ENCODE data around the gene HSD17B14.
A peak's percentile ranks its signal among the peaks of the same experiment; 100 is the strongest.
"Not testable (repeated sequence)": the region's sequence is repeated elsewhere in the genome, so short reads cannot be mapped to it uniquely, and the experiment has no call there.

HSD17B14 gene

DNA sequence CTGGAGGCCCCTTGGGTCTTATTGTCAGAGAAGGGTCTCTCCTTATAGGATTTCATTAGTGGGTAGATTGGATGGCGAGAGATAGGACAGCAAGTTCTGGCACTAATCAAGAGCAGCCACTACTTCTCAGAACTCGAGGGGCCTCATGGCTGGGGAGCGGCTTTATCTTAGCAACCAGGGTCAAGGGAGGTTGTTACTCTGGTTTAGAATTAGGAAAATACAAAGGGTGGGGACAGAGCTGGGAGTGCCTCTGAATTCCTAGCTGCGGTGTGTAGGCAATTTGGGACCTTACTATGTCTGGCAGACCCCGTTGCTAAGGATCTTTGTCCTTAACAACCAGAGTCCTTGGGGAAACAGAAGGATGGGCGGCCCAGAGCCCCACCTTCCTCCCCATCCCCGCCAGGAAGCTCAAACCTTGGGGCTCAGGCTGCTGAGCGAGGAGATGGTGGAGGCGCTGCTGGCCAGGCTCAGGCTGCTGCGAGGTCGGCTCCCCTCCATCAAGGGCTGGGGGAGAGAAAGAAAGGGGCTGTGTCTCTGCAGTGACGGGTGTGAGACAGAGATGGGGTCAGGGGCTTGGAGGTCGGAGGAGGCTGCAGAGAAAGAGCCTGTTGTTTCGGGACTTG is 30.9 kb upstream of the HSD17B14 start:
- DNase-seq, result no peak

GRCh38 chr19:48866692-48867091 is 30.4 kb upstream of the HSD17B14 start:
- DNase-seq, result no peak

GRCh38 chr19:48862827-48863226 is 26.5 kb upstream of the HSD17B14 start:
- DNase-seq, result no peak

DNA sequence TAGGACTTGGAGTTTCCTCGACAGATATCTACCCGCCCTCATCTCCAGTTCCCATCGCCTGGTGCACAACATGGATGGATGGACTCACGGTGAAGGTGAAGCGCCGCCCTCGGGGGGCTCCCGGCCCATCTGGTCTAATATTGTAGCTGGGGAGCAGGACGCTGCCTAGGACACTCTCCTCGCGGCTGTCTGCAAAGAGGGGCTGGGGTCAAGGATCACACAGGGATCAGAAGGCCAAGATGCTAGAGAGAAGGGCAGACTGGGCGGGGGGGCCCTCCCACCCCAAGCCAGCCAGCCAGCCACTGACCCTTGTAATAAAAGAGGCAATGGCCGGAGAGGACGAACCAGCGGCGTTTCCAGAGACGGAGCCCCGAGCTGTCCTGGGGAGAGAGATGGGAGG is 25.0 kb upstream of the HSD17B14 start:
- DNase-seq, result no peak

DNA sequence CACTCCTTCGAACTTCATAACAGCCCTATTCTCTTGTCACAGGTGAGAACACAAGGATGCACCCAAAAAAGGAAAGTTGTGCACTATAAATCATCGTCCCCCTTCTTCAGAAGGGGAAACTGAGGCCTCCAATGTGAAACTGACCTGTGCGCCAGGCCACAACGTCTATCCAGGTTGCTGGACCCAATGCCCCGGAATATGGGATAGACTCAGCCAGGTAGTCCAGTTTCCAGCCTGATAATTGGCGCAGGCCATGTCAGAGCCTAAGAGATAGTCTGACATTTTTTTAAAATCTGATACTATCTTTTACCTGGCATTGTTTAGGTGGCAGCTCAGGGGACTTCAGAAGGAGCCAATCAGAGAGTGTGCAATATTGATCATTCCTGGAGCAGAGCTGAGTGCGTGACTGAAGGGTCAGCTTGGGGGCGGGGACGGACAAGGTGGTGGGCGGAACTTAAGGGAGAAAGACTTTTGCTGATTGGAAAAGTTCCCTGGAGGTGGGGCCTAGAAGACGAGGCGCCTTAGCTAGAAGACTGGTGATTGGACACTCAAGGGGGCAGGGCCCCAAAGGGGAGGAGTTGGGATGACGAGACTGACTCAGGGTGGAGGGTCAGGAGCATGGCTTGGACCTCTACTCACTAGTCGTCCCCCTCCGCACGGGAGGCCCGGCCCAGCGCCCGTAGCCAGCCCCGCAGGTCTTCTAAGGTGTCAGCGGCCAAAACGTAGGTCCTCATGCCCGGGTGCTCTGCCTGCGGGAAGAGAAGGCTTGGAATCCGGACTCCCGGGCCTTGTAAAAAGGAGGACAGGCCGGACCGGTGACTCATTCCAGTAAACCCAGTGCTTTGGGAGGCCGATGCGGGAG is 23.7 kb upstream of the HSD17B14 start:
- peak; percentile 21 for DNase-seq

- DNase-seq, result peak; percentile 90
Measured at GRCh38 chr19:48858984-48859710, 22.9 kb upstream of the HSD17B14 start.

- no peak for DNase-seq
Measured at GRCh38 chr19:48856921-48857320, 20.6 kb upstream of the HSD17B14 start.

- DNase-seq, result no peak
Measured at GRCh38 chr19:48854103-48854502, 17.8 kb upstream of the HSD17B14 start.

DNA sequence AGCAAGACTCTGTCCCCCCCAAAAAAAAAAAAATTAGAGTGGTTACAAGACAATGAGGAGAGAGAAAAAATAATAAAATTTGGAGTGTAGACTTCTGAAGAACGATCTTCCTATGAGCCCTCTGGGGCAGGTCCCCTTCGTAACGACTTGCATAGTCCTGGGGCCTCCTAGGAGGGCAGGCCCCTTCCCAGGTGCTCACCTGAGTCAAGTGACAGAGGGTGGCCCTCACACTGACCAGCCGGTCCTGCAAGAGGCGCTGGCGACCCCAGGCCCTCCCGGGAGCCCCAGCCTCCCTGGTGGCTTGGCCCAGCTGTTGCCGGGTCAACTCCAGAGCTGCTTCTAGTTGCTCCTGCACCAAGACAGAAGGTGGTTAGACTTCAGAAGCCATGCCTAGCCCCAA is 17.2 kb upstream of the HSD17B14 start:
- DNase-seq, result no peak

DNA sequence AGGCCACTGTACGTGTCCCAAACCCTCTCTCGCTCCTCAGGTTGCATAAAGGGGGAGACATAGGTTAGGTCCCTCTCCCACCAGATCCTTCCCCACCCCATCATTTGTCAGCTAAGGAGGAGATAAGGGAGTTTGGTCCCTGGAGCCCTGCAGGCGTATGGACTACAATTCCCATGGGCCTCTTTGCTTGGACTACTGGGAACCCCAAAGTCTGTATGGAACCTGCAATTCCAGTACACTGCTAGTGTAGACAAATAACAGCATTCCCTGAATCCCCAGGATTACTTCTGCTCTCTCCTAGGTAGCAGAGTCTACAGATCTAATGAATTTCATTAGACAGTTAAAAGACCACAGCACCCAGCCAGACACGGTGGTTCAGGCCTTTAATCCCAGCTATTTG is 16.0 kb upstream of the HSD17B14 start:
- no peak for DNase-seq

DNA sequence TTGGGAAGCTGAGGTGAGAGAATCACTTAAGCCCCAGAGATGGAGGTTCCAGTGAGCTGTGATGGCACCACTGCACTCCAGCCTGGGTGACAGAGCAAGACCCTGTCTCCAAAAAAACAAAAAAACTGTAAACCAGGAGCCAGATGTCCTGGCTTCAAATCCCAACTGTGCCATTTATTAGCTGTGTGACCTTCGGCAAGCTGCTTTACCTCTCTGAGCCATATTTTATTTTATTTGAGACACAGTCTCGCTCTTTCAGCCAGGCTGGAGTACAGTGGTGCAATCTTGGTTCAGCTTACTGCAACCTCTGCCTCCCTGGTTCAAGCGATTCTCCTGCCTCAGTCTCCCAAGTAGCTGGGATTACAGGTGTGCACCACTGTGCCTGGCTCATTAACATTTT is 10.4 kb upstream of the HSD17B14 start:
- DNase-seq, result not testable (repeated sequence)

- DNase-seq, result no peak
Measured at GRCh38 chr19:48845384-48845783, 9.1 kb upstream of the HSD17B14 start.

DNA sequence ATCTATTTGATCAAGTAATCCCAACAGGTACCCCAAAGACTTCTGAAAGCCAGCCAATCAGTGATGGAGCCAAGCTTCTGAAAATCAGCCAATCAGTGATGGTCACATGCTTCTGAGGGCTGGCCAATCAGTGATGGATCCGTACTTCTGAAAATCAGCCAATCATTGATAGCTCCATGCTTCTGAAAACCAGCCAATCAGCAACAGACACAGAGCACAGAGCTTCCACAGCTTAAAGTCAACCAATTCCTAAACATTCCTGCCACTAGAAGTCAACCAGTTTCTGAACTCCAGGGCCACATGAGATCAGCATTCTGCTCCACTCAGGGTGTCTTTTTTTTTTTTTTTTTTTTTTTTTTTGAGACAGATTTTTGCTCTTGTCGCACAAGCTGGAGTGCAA is 8.2 kb upstream of the HSD17B14 start:
- no peak for DNase-seq

DNA sequence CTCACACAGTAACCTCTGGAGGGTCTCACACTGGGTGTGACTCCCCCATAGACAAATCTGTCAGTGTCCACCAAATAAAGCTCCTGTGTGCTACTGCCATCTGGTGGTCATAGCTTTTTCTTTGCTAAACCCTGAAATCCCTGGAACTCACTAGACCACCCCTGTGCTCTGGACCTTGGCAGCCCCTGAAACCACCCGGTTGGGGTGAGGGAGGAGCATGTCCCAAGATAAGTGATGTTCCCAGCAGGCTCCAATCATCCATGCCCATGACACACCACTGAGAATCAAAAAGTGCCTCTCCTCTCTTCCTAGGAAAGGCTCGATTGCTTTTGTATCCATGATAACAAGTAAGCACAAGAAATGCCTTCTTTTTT is 6.5 kb upstream of the HSD17B14 start:
- peak; percentile 72 for DNase-seq

- no peak for DNase-seq
Measured at GRCh38 chr19:48841571-48841970, 5.3 kb upstream of the HSD17B14 start.

DNA sequence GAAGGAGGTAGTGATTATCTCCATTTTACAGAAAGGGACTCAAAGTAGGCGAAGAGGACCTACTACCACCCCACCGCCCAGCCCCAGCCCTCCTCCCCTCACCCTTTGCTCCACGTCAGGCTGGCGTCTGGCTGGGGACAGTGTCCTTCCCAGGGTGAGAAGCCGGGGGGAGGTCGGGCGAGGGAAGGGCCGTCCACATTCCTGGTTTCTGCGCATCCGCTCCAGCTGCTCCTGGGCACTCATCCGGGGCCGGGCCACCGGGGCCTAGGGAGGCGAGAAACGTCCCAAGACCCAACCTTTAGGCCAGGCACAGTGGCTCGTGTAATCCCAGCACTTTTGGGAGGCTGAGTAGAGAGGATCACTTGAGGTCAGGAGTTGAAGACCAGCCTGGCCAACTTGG is 4.8 kb upstream of the HSD17B14 start:
- DNase-seq, result no peak

GRCh38 chr19:48837687-48838086 is 1.4 kb upstream of the HSD17B14 start:
- no peak for DNase-seq

DNA sequence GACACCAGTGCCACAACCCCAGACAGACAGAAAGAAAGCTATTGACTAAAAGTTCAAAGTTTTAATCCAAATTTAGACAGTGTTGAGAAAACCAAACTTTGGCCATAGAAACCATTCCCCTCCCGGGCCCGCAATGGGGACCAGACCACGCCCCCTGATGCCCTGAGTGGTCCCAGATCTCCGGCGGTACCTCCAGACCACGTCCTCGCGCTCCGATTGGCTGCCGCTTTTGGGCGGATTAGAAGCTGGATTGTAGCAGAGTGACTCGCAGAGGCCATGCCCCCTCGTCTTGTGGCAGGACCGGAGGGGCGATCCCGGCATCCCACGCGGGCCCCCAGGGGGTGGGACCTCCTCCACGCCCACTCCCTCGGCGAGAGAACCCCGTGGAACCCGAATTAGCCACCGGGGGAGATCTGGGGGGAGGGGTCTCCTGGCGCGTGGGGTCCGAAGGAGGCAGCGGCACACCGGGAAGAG is 797 bp upstream of the HSD17B14 start:
- peak; percentile 87 for DNase-seq

DNA sequence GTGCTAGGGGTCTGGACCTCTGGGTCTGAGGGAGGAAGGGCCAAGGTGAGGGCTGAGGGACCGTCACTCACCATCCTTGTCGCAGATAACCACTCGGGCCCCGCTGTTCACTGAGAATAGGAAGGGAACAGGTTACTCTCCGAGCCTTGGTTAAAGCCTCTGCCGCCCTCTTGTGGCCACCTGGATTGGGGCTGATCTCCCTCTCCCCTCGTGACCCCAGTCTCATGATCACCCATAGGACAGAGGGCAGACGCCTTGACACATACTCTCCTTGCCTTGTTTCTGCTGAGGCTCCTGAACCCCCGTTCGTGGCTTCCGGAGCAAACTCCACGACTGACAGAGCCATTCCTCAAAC is 580 bp downstream of the HSD17B14 start:
- peak; percentile 94 for DNase-seq

GRCh38 chr19:48833977-48834376 is 2.3 kb downstream of the HSD17B14 start:
- no peak for DNase-seq

GRCh38 chr19:48833049-48833448 is 3.2 kb downstream of the HSD17B14 start:
- DNase-seq, result no peak

DNA sequence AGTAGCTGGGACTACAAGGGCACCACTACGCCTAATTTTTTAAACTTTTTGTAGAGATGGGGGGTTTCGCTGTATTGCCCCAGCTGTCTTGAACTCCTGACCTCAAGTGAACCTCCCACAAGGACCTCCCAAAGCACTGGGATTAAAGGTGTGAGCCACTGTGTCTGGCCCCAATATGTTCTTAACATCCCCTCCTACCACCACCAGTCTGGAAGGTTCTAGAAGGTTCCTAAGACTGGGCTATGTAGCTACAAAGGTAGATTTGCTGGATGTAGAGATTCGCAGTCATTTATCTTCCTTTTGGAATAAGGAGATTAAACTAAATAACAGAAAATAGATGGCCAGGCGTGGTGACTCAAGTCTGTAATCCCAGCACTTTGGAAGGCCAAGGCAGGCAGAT is 5.3 kb downstream of the HSD17B14 start:
- no peak for DNase-seq

- no peak for DNase-seq
Measured at GRCh38 chr19:48830088-48830487, 6.2 kb downstream of the HSD17B14 start.

DNA sequence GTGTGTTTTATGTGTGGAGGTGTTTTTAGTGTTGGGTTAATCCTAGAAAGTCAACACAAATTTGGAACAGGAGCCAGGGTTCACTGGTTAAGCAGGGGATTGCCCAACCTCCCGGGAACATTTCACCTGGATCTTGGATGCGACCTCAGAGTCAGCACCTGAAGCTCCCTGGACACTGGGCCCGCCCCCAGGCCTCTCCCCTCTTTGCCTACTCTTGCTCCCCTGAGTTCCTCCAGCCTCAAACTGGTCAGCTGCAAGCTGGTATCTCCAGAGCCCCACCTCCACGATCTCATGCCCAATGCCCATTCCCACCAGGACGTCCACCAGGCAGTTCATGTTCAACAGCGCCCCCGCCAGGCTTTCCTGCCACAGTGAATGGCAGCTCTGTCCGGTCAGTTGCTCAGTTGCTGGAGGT is 9.7 kb downstream of the HSD17B14 start:
- DNase-seq, result no peak
